ENCODE measurements around the gene KCNMA1. TPM values are rescaled to one million over a fixed set of nuclear protein-coding genes. Genes with fewer than 3 reads are reported as not detected.

KCNMA1 gene
- total RNA-seq, 4 donors from 2014 or later: 146 to 300 (median 265) TPM

- H3K4me1 ChIP-seq: peaks cover 0 to 34% (median 31%) of the 10 kb centered on the region in 4 donors
- no peaks in the 10 kb centered on the region for H3K36me3 ChIP-seq
- no peaks in the 10 kb centered on the region for H3K9me3 ChIP-seq
- WGBS: 81% methylated on average over 6 of the region's 6 CpGs
- no peak for TF ChIP-seq EP300 (IDR thresholded peaks at IDR 0.05)
- TF ChIP-seq, protein P1, sequence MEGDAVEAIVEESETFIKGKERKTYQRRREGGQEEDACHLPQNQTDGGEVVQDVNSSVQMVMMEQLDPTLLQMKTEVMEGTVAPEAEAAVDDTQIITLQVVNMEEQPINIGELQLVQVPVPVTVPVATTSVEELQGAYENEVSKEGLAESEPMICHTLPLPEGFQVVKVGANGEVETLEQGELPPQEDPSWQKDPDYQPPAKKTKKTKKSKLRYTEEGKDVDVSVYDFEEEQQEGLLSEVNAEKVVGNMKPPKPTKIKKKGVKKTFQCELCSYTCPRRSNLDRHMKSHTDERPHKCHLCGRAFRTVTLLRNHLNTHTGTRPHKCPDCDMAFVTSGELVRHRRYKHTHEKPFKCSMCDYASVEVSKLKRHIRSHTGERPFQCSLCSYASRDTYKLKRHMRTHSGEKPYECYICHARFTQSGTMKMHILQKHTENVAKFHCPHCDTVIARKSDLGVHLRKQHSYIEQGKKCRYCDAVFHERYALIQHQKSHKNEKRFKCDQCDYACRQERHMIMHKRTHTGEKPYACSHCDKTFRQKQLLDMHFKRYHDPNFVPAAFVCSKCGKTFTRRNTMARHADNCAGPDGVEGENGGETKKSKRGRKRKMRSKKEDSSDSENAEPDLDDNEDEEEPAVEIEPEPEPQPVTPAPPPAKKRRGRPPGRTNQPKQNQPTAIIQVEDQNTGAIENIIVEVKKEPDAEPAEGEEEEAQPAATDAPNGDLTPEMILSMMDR (IDR thresholded peaks at IDR 0.05): no peak
- no peak for TF ChIP-seq POLR2AphosphoS5 (IDR thresholded peaks at IDR 0.05)
- TF ChIP-seq POLR2A (IDR thresholded peaks at IDR 0.05; ENCODE audit: low read depth): no peak
- no peak for DNase-seq (ENCODE audit: extremely low spot score)
- no peak overlapping the region for H3K4me3 ChIP-seq
- H3K27ac ChIP-seq (replicated peaks in 1 of 4): peak overlapping the region in 1 of 4 donors; percentile 21
- no peaks in the 10 kb centered on the region for H3K27me3 ChIP-seq
- intact Hi-C loops (cut with DNase I): no loop called here
These were observed 498.1 kb downstream of the KCNMA1 start for GRCh38 chr10:77139252-77140160.

DNA sequence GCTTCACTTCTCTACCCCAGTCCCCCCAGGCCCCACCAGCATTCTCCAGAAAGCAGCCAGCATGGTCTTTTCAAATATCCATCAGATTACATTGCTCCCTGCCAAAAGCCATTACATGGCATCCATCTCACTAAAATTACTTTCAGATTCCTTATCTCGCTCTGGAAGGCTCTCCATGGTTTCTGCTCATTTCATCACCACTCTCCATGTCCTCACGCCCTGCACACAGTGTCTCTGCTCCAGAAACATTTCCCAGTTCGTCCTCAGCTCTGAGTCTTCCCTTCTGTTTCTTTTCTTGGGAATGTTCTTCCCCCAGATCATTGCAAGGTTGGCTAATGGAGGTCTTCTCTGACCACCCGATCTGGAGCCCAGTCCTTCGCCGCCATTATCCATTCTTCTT, 499.1 kb downstream of the KCNMA1 start:
- TF ChIP-seq, protein P1 (IDR thresholded peaks at IDR 0.05): no peak
- TF ChIP-seq EP300 (IDR thresholded peaks at IDR 0.05) (no peak), POLR2A (IDR thresholded peaks at IDR 0.05; ENCODE audit: low read depth) (no peak)
- Histone ChIP-seq H3K4me1 (peaks cover 0 to 34% (median 31%) of the 10 kb centered on the region in 4 donors), H3K4me3 (no peak overlapping the region), H3K27me3 (no peaks in the 10 kb centered on the region), H3K9me3 (no peaks in the 10 kb centered on the region), H3K36me3 (no peaks in the 10 kb centered on the region), H3K27ac (replicated peaks in 1 of 4) (peak overlapping the region in 2 of 4 donors; percentile 4 to 21)
- intact Hi-C loops (cut with DNase I): no loop called here
- no peak for DNase-seq (ENCODE audit: extremely low spot score)
- WGBS: 91% methylated on average over 6 of the region's 6 CpGs

DNA sequence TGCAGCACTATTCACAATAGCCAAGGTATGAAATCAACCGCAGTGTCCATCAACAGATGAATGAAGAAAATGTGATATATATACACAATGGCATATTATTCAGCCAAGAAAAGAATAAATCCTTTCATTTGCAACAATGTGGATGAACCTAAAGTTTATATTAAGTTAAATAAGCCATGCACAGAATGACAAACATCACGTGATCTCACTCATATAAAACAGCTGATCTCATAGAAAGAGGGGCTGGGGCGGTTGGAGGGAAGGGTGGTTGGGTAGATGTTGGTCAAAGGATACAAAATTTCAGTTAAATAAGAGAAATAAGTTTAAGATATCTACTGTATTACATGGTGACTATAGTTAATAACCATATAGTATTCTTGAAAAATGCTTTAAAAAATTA, 502.1 kb downstream of the KCNMA1 start:
- intact Hi-C loops (cut with DNase I): no loop called here
- H3K9me3 ChIP-seq: no peaks in the 10 kb centered on the region
- 90% methylated on average over 3 of the region's 3 CpGs for WGBS
- H3K27ac ChIP-seq (replicated peaks in 1 of 4): no peak overlapping the region
- TF ChIP-seq EP300 (IDR thresholded peaks at IDR 0.05) (no peak), POLR2A (IDR thresholded peaks at IDR 0.05; ENCODE audit: low read depth) (no peak), POLR2AphosphoS5 (IDR thresholded peaks at IDR 0.05) (no peak)
- TF ChIP-seq, protein P1 (IDR thresholded peaks at IDR 0.05): no peak
- H3K36me3 ChIP-seq: no peaks in the 10 kb centered on the region
- H3K27me3 ChIP-seq: no peaks in the 10 kb centered on the region
- no peak overlapping the region for H3K4me3 ChIP-seq
- peaks cover 0 to 35% (median 34%) of the 10 kb centered on the region in 4 donors for H3K4me1 ChIP-seq
- no peak for DNase-seq (ENCODE audit: extremely low spot score)

- DNase-seq (ENCODE audit: extremely low spot score): peak; percentile 66
- intact Hi-C loops (cut with DNase I): no loop called here
- TF ChIP-seq POLR2AphosphoS5 (IDR thresholded peaks at IDR 0.05): no peak
- TF ChIP-seq, protein P1 (IDR thresholded peaks at IDR 0.05): no peak
- TF ChIP-seq EP300 (IDR thresholded peaks at IDR 0.05): no peak
- no peak for TF ChIP-seq POLR2A (IDR thresholded peaks at IDR 0.05; ENCODE audit: low read depth)
These were observed 506.4 kb downstream of the KCNMA1 start for GRCh38 chr10:77131214-77131613.

More at GRCh38 chr10:77131214-77131613, 506.4 kb downstream of the KCNMA1 start:
- H3K4me3 ChIP-seq: no peak overlapping the region
- no peaks in the 10 kb centered on the region for H3K9me3 ChIP-seq
- H3K4me1 ChIP-seq: peaks cover 0 to 15% (median 5%) of the 10 kb centered on the region in 4 donors
- H3K36me3 ChIP-seq: no peaks in the 10 kb centered on the region
- H3K27ac ChIP-seq (replicated peaks in 1 of 4): no peak overlapping the region
- H3K27me3 ChIP-seq: no peaks in the 10 kb centered on the region
- WGBS: 85% methylated on average over 3 of the region's 3 CpGs
